ENCODE measurements around the gene DERL3.

The DERL3 gene

DNA sequence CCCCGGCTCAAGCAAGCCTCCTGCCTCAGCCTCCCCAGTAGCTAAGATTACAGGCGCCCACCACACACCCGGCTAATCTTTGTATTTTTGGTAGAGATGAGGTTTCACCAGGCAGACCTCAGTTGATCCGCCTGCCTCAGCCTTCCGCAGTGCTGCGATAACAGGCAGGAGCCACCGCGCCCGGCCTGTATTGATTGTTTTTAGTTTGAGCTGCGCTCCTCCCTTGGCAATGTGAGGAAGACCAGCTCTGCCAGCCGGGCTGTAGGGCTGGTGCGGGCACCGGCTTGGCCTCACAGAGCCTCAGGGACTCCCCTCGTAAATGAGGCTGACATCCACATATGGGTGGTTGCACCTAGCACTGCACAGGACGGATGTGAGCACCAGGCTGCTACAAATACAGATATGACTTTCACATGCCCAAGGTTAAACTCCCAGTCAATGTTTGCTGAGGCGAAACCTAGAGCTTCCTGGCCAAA, 11.4 kb upstream of the DERL3 start:
- H3K9me3 ChIP-seq (ENCODE audit: insufficient read depth, low read length), result no peaks in the 10 kb centered on the region
- H3K36me3 ChIP-seq (replicated peaks; ENCODE audit: low read depth, low read length), result no peaks in the 10 kb centered on the region
- H3K27me3 ChIP-seq (ENCODE audit: low read depth, low read length), result 0 out of 2 replicates have a peak, but pooled peaks cover 3% of the 10 kb centered on the region
- TF ChIP-seq, protein P1, sequence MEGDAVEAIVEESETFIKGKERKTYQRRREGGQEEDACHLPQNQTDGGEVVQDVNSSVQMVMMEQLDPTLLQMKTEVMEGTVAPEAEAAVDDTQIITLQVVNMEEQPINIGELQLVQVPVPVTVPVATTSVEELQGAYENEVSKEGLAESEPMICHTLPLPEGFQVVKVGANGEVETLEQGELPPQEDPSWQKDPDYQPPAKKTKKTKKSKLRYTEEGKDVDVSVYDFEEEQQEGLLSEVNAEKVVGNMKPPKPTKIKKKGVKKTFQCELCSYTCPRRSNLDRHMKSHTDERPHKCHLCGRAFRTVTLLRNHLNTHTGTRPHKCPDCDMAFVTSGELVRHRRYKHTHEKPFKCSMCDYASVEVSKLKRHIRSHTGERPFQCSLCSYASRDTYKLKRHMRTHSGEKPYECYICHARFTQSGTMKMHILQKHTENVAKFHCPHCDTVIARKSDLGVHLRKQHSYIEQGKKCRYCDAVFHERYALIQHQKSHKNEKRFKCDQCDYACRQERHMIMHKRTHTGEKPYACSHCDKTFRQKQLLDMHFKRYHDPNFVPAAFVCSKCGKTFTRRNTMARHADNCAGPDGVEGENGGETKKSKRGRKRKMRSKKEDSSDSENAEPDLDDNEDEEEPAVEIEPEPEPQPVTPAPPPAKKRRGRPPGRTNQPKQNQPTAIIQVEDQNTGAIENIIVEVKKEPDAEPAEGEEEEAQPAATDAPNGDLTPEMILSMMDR (IDR thresholded peaks at IDR 0.05; ENCODE audit: low read depth, low read length), result no peak
- no peak for TF ChIP-seq EZH2phosphoT487 (IDR thresholded peaks at IDR 0.05; ENCODE audit: low read depth)
- H3K4me3 ChIP-seq (ENCODE audit: low read length), result peak overlapping the region; percentile 76
- no peaks in the 10 kb centered on the region for H3K79me2 ChIP-seq (ENCODE audit: low read length)
- no peaks in the 10 kb centered on the region for H4K20me1 ChIP-seq (ENCODE audit: insufficient read depth, low read length)
- H3K27ac ChIP-seq (ENCODE audit: low read length), result peak overlapping the region; percentile 6; the same call in 1 of the 2 replicates
- peak overlapping the region; percentile 95 for H3K4me2 ChIP-seq (ENCODE audit: low read length)
- H2AFZ ChIP-seq (ENCODE audit: low read depth, low read length), result peak overlapping the region; percentile 60; the same call in 1 of the 2 replicates
- H3K4me1 ChIP-seq (ENCODE audit: low read length), result peaks cover 56% of the 10 kb centered on the region
- H3K9ac ChIP-seq (ENCODE audit: low read length), result peak overlapping the region; percentile 43

DNA sequence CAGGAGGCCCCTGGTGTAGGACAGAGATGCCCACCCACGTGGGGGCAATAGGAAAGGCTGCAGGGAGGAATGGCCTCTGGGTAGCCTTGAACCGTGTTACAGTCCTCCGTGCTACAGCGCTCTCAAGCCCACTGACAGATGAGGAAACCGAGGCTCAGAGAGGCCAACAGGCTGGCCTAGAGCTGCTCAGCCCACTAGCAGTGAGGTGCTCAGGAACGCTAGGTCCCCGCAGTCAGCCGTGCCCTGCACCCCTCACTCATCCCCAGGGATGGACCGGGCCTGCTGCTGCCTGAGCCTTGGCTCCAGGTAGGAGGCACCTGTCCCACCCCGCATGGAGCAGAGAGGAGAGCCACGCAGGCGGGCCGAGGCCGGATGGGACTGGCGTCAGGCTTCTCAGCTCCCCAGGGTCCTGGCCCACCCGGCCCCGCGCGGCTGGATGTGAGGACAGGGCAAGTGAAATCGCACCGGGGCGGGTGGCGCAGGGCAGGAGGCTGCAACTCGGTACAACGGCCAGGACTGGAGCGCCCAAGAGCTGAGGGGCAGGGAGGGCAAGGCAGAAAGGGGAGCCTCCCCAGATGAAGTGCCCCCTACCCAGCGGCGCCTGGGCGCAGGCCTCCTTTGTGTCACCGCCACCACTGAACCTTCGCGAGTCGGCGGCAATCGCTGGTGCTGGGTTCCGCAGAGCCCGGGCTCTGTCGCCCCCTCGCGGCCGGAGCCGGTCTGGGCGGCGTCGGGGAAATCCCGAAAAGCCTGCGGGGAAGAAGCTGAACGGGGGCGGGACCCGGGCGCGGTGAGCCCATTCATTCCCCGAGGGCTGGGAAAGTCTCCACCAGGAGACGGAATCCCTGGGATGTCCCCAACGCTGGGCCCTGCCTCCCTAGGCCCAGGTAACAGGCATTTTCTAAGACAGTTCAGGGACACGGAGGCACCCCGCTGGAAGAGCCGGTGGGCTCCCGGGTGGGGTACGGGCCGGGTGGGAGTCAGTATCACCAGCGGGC, 10.5 kb upstream of the DERL3 start:
- Histone ChIP-seq H3K4me1 (ENCODE audit: low read length) (peaks cover 65% of the 10 kb centered on the region), H3K4me2 (ENCODE audit: low read length) (peak overlapping the region; percentile 95)

DNA sequence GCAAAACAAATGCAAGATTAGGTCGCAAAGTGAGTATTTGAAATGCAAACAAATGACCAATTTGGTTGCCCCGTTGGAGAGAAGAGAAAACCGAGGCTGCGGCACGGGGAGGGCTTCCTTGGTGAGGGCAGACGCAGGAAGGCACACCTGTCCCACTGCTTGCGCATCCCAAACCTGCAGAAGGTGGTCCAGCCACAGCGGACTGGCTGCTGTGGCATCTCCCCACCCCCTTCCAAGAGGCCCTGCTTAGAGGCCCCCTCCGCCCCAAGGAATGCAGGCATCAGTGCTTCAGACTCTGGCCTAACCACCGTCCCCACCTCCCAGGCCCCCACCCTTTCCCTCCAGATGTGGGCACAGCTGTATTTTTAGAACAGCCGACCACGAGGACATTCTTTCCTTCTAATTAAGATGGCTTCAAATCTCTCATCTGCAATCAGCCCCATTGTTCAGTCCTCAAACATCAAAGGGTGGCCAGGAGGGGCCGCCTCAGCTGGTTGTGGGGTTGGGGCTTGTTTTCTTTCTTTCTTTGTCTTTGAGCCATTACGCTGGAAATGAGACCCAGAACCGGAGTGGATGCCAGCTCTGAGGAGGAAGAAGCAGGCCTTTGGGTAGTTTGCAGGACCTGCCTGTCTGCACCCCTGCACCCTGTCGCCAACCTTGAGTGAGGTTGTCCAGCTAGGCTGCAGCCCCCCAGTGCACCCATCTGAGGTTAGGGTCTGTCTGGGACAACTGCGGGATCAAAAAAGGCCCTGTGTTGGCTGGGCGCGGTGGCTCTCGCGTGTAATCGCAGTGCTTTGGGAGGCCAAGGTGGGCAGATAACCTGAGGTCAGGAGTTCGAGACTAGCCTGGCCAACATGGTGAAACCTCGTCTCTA, 9.4 kb upstream of the DERL3 start:
- Histone ChIP-seq H3K27me3 (ENCODE audit: low read depth, low read length) (0 out of 2 replicates have a peak, but pooled peaks cover 3% of the 10 kb centered on the region), H3K36me3 (replicated peaks; ENCODE audit: low read depth, low read length) (no peaks in the 10 kb centered on the region), H3K4me2 (ENCODE audit: low read length) (peak overlapping the region; percentile 37), H3K4me1 (ENCODE audit: low read length) (peaks cover 68% of the 10 kb centered on the region), H4K20me1 (ENCODE audit: insufficient read depth, low read length) (no peaks in the 10 kb centered on the region), H3K27ac (ENCODE audit: low read length) (no peak overlapping the region), H3K79me2 (ENCODE audit: low read length) (no peaks in the 10 kb centered on the region), H3K9me3 (ENCODE audit: insufficient read depth, low read length) (no peaks in the 10 kb centered on the region), H2AFZ (ENCODE audit: low read depth, low read length) (no peak overlapping the region), H3K9ac (ENCODE audit: low read length) (no peak overlapping the region), H3K4me3 (ENCODE audit: low read length) (no peak overlapping the region)
- TF ChIP-seq EZH2phosphoT487 (IDR thresholded peaks at IDR 0.05; ENCODE audit: low read depth), result no peak
- TF ChIP-seq, protein P1 (IDR thresholded peaks at IDR 0.05; ENCODE audit: low read depth, low read length), result no peak

More for the DNA sequence above, 10.5 kb upstream of the DERL3 start:
- no peaks in the 10 kb centered on the region for H3K36me3 ChIP-seq (replicated peaks; ENCODE audit: low read depth, low read length)
- peak overlapping the region; percentile 75 for H2AFZ ChIP-seq (ENCODE audit: low read depth, low read length)
- no peaks in the 10 kb centered on the region for H3K79me2 ChIP-seq (ENCODE audit: low read length)
- no peaks in the 10 kb centered on the region for H4K20me1 ChIP-seq (ENCODE audit: insufficient read depth, low read length)
- 0 out of 2 replicates have a peak, but pooled peaks cover 3% of the 10 kb centered on the region for H3K27me3 ChIP-seq (ENCODE audit: low read depth, low read length)
- TF ChIP-seq, protein P1 (IDR thresholded peaks at IDR 0.05; ENCODE audit: low read depth, low read length), result peak; percentile 97
- TF ChIP-seq EZH2phosphoT487 (IDR thresholded peaks at IDR 0.05; ENCODE audit: low read depth), result no peak
- H3K27ac ChIP-seq (ENCODE audit: low read length), result no peak overlapping the region
- peak overlapping the region; percentile 76 for H3K4me3 ChIP-seq (ENCODE audit: low read length)
- peak overlapping the region; percentile 43 for H3K9ac ChIP-seq (ENCODE audit: low read length)
- no peaks in the 10 kb centered on the region for H3K9me3 ChIP-seq (ENCODE audit: insufficient read depth, low read length)
